GM23338 (cell line): ENCODE results near the gene RABGAP1L. TPM values are rescaled to one million over a fixed set of nuclear protein-coding genes. Genes with fewer than 3 reads are reported as not detected.

Experiments
- ATAC-seq: fragments of 200-7000 bp; cut with Tn5 transposase; 3 replicates; pipeline ENCODE4 v1.9.1; 2020
- DNase-seq: peaks from one replicate; pipeline ENCODE4 v3.0.0-alpha.2; 2015; ENCODE audit warnings: low spot score
- H2AFZ ChIP-seq: fragments of 200-600 bp; sonication (generic); 2 replicates; pipeline ENCODE4 v1.8.0; 2016; ENCODE audit warnings: antibody characterized with exemption, mild to moderate bottlenecking, moderate library complexity
- H3F3A ChIP-seq: fragments of 200-600 bp; sonication (generic); replicated peaks from 2 replicates; pipeline ENCODE4 v1.8.0; 2017; ENCODE audit warnings: antibody characterized with exemption, mixed run types, low read depth
- H3K27ac ChIP-seq: fragments of 200-600 bp; sonication (generic); 2 replicates; pipeline ENCODE4 v1.6.1; 2016; ENCODE audit warnings: low read depth
- H3K27me3 ChIP-seq: fragments of 200-600 bp; sonication (generic); 2 replicates; pipeline ENCODE4 v1.8.0; 2016; ENCODE audit warnings: mild to moderate bottlenecking, mixed run types, moderate library complexity; ENCODE audit not compliant: insufficient read depth
- H3K36me3 ChIP-seq: fragments of 200-600 bp; sonication (generic); 2 replicates; pipeline ENCODE4 v1.8.0; 2016; ENCODE audit warnings: mild to moderate bottlenecking; ENCODE audit not compliant: insufficient read depth
- H3K4me1 ChIP-seq: fragments of 200-600 bp; sonication (generic); 2 replicates; pipeline ENCODE4 v1.8.0; 2016; ENCODE audit warnings: mild to moderate bottlenecking, moderate library complexity; ENCODE audit not compliant: insufficient read depth
- H3K4me2 ChIP-seq: fragments of 200-600 bp; sonication (generic); 2 replicates; pipeline ENCODE4 v1.7.1; 2017; ENCODE audit warnings: mixed run types
- H3K4me3 ChIP-seq: fragments of 200-600 bp; sonication (generic); 2 replicates; pipeline ENCODE4 v1.6.1; 2016; ENCODE audit warnings: mixed run types
- H3K79me2 ChIP-seq: fragments of 200-600 bp; sonication (generic); replicated peaks from 2 replicates; pipeline ENCODE4 v1.8.0; 2017; ENCODE audit warnings: mild to moderate bottlenecking; ENCODE audit not compliant: insufficient read depth
- H3K9me2 ChIP-seq: fragments of 200-600 bp; sonication (generic); 2 replicates; pipeline ENCODE4 v1.8.0; 2017; ENCODE audit not compliant: insufficient read depth
- H4K20me1 ChIP-seq: fragments of 200-600 bp; sonication (generic); replicated peaks from 2 replicates; pipeline ENCODE4 v1.8.0; 2017; ENCODE audit warnings: mild to moderate bottlenecking; ENCODE audit not compliant: insufficient read depth
- H3K27ac Mint-ChIP-seq: 2 replicates; pipeline ENCODE4 v1.8.0; 2020; ENCODE audit warnings: inconsistent platforms, mild to moderate bottlenecking, moderate library complexity, mixed read lengths
- H3K27me3 Mint-ChIP-seq: 3 replicates; pipeline ENCODE4 v1.8.0; 2022; ENCODE audit warnings: low read depth, mild to moderate bottlenecking, moderate library complexity, mixed read lengths, inconsistent platforms; ENCODE audit not compliant: insufficient read depth, poor library complexity
- H3K36me3 Mint-ChIP-seq: 3 replicates; pipeline ENCODE4 v1.8.0; 2021; ENCODE audit warnings: low read depth, mild to moderate bottlenecking, inconsistent platforms, moderate library complexity, mixed read lengths
- H3K4me1 Mint-ChIP-seq: 3 replicates; pipeline ENCODE4 v1.8.0; 2020; ENCODE audit warnings: mild to moderate bottlenecking, inconsistent platforms, mixed read lengths
- H3K4me3 Mint-ChIP-seq: 3 replicates; pipeline ENCODE4 v1.8.0; 2021; ENCODE audit warnings: moderate library complexity, mild to moderate bottlenecking, inconsistent platforms, mixed read lengths
- H3K9me3 Mint-ChIP-seq: 3 replicates; pipeline ENCODE4 v1.8.0; 2020; ENCODE audit warnings: moderate library complexity, mild to moderate bottlenecking, inconsistent platforms, mixed read lengths
- CREB1 ChIP-seq: fragments of 250-450 bp; sonication (Bioruptor Pico); IDR thresholded peaks from 2 replicates; pipeline ENCODE4 v1.5.0; 2020; ENCODE audit warnings: low read depth, mild to moderate bottlenecking, moderate library complexity
- CTCF ChIP-seq, 2 experiments: fragments of 200-600 bp in 1 of 2; sonication (generic) in 1 of 2; conservative IDR thresholded peaks; 2 replicates each; pipeline versions ENCODE4 v1.5.1 to v1.6.1; 2016 to 2017; ENCODE audit warnings: antibody characterized with exemption in 2 of 2, low read depth in 2 of 2, mild to moderate bottlenecking in 2 of 2, moderate library complexity in 1 of 2
- EZH2phosphoT487 ChIP-seq: fragments of 200-600 bp; sonication (generic); IDR thresholded peaks from one replicate; pipeline ENCODE4 v1.8.1; 2018; ENCODE audit warnings: antibody characterized with exemption; ENCODE audit not compliant: unreplicated experiment
- JUNB ChIP-seq: IDR thresholded peaks from one replicate; pipeline ENCODE4 v1.6.1; 2016; ENCODE audit warnings: antibody characterized with exemption; ENCODE audit not compliant: unreplicated experiment
- REST ChIP-seq: IDR thresholded peaks from one replicate; pipeline ENCODE4 v1.6.1; 2018; ENCODE audit warnings: antibody characterized with exemption; ENCODE audit not compliant: unreplicated experiment
- ZNF462 ChIP-seq: fragments of 250-450 bp; sonication (Bioruptor Pico); IDR thresholded peaks from 2 replicates; pipeline ENCODE4 v1.5.0; 2020; ENCODE audit warnings: mild to moderate bottlenecking, moderate library complexity
- polyA plus RNA-seq: library from polyadenylated mRNA; unstranded; fragments of >200 nt; fragmentation: Nextera tagmentation; extraction: Ambion mirVana; gene quantifications from 2 replicates; pipeline ENCODE4 v1.2.1, GENCODE V29; 2016
- total RNA-seq: library from RNA; depleted of rRNA; stranded (reverse); fragments of >200 nt; shearing (Covaris generic); gene quantifications from 2 replicates; pipeline ENCODE4 v1.2.3, GENCODE V29; 2014

Gene RABGAP1L
- total and polyA plus RNA-seq, 2 experiments from 2014 or later: 83.2 to 136 TPM

GRCh38 chr1:174883409-174883808 is 724.1 kb downstream of the RABGAP1L start:
- Mint-ChIP-seq H3K4me3 (no peak overlapping the region), H3K4me1 (peaks cover 28% of the 10 kb centered on the region), H3K9me3 (no peaks in the 10 kb centered on the region), H3K36me3 (peaks cover 90% of the 10 kb centered on the region), H3K27ac (no peak overlapping the region), H3K27me3 (no peaks in the 10 kb centered on the region)
- Histone ChIP-seq H3K4me3 (no peak overlapping the region), H3K27ac (0 out of 2 replicates have a peak overlapping the region, but pooled peaks have one; percentile 53), H4K20me1 (peaks cover 34% of the 10 kb centered on the region), H3K27me3 (no peaks in the 10 kb centered on the region), H3K4me1 (0 out of 2 replicates have a peak, but pooled peaks cover 10% of the 10 kb centered on the region), H2AFZ (no peak overlapping the region), H3K4me2 (no peak overlapping the region), H3K36me3 (peaks cover 50% of the 10 kb centered on the region), H3K79me2 (peaks cover 100% of the 10 kb centered on the region), H3F3A (peaks cover 7% of the 10 kb centered on the region; the same call in 1 of the 2 replicates), H3K9me2 (no peaks in the 10 kb centered on the region)
- DNase-seq: peak; percentile 47
- TF ChIP-seq CTCF (conservative IDR thresholded peaks at IDR 0.05; ENCODE audit: low read depth in 2 of 2) (peak; percentile 29 to 64), CREB1 (CRISPR knock-in tag) (no peak)
- peak; percentile 79 for ATAC-seq

GRCh38 chr1:174884038-174884437 is 724.7 kb downstream of the RABGAP1L start:
- H3K4me2 ChIP-seq: no peak overlapping the region
- H3K36me3 Mint-ChIP-seq: peaks cover 89% of the 10 kb centered on the region
- no peak for DNase-seq

More at GRCh38 chr1:174884038-174884437, 724.7 kb downstream of the RABGAP1L start:
- Mint-ChIP-seq H3K9me3 (no peaks in the 10 kb centered on the region), H3K4me3 (no peak overlapping the region), H3K27me3 (no peaks in the 10 kb centered on the region), H3K27ac (no peak overlapping the region), H3K4me1 (peaks cover 28% of the 10 kb centered on the region)
- Histone ChIP-seq H2AFZ (no peak overlapping the region), H3K36me3 (peaks cover 55% of the 10 kb centered on the region), H3F3A (peaks cover 7% of the 10 kb centered on the region; the same call in 1 of the 2 replicates), H3K9me2 (no peaks in the 10 kb centered on the region), H4K20me1 (peaks cover 34% of the 10 kb centered on the region), H3K27me3 (no peaks in the 10 kb centered on the region), H3K4me3 (no peak overlapping the region), H3K27ac (no peak overlapping the region), H3K79me2 (peaks cover 100% of the 10 kb centered on the region), H3K4me1 (0 out of 2 replicates have a peak, but pooled peaks cover 10% of the 10 kb centered on the region)
- no peak for TF ChIP-seq CREB1 (CRISPR knock-in tag)
- no peak for TF ChIP-seq ZNF462 (CRISPR knock-in tag)
- TF ChIP-seq EZH2phosphoT487: no peak
- no peak for TF ChIP-seq JUNB
- no peak for TF ChIP-seq REST
- no peak for ATAC-seq
